GM03348 (cell line): ENCODE results near the gene CD52.
A peak's percentile ranks its signal among the peaks of the same experiment; 100 is the strongest.
"Not testable (repeated sequence)": the region's sequence is repeated elsewhere in the genome, so short reads cannot be mapped to it uniquely, and the experiment has no call there.

Experiments used
- DNase-seq: peaks from one replicate; pipeline ENCODE4 v3.0.0; 2012; ENCODE audit warnings: low spot score

CD52 gene

GRCh38 chr1:26284597-26285347, 33.0 kb upstream of the CD52 start:
- DNase-seq, result peak; percentile 90

DNA sequence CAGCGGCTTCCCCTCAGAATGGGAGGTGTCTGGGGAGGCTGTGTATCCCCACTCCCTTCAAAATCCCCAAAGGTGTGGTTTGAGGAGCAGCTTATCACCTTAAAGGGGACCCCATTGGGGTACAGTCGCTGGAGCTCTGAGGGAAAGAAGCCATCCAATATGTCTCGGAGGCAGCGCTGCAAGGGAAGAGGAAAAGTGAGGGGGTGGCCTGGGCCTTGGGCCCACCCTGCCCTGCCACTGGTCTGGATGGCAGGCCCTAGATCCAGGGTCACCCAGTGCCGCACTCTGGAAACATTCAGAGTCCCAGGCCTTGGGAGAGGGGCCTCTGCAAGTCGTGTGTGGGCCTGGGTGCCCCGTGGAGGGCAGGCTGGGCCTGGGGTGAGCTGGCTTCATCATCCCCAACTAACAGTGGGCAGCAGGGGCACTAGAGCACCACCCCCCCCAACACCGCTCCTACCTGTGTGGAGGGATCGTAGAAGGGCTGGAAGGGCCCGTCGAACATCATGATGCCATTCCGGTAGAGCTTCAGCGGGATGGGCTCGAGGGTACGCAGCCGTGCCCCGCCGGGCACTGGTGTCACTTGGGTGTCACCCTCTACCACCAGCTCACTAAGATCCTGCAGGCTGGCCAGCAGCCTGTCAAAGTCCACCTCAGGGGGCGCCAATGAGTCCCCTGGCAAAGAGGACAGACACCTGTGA, 32.2 kb upstream of the CD52 start:
- DNase-seq, result peak; percentile 6

GRCh38 chr1:26286064-26286416, 31.7 kb upstream of the CD52 start:
- peak; percentile 8 for DNase-seq

- DNase-seq, result peak; percentile 28
Observed at GRCh38 chr1:26287033-26287711, 30.6 kb upstream of the CD52 start.

DNA sequence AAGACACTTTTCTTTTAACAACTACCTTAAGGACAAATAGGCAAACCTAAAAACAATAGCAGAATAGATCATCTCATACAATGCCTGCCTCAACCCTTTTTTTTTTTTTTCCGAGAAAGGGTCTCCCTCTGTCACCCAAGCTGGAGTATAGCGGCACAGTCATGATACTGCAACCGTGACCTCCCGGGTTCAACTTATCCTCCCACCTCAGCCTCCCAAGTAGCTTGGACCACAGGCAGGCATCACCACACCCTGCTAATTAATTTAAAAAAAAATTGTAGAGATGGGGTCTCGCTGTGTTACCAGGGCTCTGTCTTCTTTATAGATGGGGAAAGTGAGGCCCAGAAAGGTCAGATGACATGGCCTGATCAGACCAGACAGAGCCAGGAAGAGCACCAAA, 29.9 kb upstream of the CD52 start:
- DNase-seq, result no peak

DNA sequence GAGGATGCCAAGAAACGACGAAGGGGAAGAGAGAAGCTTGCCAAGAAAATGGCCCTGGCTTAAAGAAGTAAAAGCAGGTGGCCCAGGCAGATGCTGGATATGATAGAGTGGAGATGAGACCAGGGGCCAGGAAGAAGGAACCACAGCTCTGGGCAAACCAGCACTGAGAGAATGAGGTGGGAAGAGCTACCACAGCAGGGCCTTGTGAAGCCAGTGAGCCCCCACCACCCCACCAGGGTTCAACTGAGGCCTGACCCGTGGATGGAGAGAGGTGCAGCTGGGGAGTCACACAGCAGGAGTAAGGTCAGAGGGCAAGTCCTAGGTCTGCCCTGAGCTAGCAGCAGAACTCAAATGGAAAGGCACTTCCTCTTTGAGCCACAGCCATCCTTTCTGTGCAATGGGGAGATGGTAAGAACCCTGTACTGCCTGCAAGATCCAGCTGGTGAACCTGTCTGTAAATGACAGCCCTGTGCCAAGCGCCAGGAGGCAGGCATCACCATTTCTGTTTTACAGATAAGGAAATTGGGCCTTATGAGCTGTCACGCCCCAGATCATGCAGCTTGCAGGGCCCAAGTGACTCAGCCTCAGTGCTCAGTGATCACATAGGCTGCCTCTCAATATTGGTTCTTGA, 29.3 kb upstream of the CD52 start:
- peak; percentile 4 for DNase-seq

- no peak for DNase-seq
Observed at GRCh38 chr1:26289158-26290059, 28.3 kb upstream of the CD52 start.

- peak; percentile 1 for DNase-seq
Observed at GRCh38 chr1:26290122-26290881, 27.5 kb upstream of the CD52 start.

GRCh38 chr1:26290882-26291261, 26.9 kb upstream of the CD52 start:
- DNase-seq, result no peak

DNA sequence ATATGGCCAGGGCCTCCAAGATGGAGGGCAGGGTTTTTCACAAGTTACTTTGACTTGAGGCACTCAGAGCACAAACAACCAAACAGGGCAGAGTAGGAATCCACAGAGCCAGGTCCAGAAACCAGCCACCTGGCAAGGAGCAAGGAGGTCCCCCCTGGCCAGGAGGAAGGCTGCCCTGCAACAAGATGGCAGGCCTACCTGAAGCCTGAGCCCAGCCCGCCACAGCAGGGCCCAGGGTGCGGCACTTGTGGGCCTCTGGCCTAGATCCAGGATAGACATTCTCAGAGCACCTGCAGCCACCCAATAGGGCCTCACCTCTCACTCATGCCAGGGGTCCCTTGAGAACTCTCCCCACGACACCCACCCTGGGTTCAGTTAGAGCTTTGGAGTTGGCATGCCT, 26.3 kb upstream of the CD52 start:
- DNase-seq, result no peak

GRCh38 chr1:26291939-26292338, 25.8 kb upstream of the CD52 start:
- DNase-seq, result no peak

DNA sequence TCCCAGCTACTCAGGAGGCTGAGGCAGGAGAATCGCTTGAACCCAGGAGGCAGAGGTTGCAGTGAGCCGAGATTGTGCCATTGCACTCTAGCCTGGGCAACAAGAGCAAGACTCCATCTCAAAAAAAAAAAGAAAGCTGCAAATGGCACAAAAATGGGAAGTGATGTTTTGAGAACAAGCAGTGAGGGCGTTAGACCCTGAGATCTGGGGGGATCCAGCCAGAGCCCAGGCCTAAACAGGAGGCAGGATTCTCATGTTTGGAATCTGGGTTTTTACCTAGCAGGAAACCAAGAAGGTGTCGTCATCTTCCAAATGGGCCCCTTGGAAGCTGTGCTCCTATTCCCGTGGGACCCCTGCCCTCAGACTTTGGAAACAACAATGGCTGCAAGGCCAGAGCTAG, 25.0 kb upstream of the CD52 start:
- not testable (repeated sequence) for DNase-seq

DNA sequence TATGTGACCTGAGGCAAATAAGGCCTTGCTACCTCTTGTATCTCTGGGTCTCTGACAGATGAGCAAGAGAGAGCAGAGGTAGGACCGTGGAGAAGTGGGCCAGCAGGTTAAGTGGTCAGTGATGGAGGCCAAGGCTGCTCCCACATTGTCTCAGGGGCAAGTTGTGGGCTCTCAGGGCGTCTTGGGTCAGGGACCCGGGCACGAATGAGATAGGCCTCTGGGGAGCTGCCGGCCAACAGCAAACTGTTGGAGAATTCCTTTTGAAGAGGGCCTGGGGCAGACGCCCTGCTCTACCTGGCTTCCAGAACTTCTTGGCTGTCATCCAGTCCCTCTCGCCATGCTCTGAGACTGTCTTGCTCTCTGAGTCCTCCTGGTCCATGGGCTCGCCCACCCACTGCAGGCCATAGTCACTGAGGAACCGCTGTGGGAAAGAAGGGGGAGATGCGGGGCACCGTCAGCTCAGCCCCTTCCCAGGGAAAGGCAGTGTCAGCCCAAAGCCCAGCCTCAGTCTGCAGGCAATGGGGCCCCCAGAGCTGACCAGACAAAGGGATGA, 23.8 kb upstream of the CD52 start:
- no peak for DNase-seq

GRCh38 chr1:26295194-26296138, 22.3 kb upstream of the CD52 start:
- DNase-seq, result no peak

DNA sequence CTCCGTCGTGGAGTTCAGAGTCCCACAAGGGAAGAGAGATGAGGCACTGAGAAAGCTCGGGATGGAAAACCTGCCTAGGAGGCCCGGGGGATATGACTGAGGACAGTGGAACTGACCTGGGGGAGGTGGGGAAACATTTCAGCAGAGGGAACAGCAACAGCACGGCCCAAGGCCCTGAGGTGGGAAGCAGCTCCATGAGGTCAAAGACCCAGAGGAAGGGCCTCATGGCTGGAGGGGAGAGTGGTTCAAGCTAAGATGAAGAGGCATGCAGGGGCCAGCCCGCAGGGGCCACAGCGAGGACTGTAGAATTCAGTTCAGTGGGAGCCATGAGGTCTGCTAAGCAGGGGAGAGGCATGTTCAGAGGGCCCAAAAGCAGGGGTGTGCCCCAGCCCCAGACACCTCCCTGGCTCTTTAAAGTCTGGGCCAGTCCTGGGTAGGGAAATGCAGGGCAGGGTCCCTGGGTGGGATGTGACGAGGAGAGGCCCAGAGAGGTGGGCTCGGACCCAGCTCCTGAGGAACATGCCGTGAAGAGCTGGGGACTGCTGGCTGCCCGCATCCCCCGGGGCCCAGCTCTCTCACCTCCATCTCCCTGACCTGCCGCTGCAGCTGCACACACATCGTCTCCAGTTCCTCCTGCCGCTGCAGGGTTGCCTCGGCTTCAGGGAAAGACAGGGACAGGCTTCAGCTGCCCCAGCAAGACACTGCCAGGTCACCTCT, 21.3 kb upstream of the CD52 start:
- no peak for DNase-seq

DNA sequence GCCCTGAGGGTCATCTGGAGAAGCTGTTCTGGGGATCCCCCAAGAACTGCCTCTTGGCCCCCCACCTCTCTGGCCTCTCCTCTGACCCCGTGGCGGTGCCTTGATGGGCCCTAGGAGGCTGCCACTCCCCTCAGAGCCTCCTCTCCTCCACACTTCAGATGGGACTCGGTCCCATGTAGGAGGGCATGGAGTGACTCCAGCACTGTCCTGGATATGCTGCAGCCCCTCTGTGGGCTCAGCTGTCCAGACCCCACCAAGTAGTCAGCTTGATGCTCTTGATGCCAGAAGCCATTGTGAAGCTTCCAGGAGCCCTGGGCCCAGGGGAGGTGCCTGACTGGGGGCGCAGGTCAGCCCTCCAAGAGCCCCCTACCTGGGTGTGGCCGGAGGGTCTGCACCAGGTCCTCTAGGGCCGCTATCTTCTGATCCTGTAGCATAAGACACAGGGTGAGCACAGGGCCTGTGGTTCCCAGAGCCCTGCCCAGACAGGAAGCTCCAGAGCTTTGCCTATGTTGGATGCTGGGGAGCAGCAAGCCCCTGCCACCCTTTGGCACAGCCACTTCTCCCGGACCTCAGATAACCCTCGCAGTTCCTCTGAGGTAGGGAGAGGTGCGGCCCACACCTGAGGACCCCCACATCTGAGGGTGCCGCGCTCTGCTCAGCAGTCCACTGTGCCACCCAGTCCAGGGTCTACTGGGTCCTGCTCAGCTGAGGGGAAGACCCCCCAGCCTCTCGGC, 20.5 kb upstream of the CD52 start:
- no peak for DNase-seq

- no peak for DNase-seq
Observed at GRCh38 chr1:26297791-26298124, 20.0 kb upstream of the CD52 start.

DNA sequence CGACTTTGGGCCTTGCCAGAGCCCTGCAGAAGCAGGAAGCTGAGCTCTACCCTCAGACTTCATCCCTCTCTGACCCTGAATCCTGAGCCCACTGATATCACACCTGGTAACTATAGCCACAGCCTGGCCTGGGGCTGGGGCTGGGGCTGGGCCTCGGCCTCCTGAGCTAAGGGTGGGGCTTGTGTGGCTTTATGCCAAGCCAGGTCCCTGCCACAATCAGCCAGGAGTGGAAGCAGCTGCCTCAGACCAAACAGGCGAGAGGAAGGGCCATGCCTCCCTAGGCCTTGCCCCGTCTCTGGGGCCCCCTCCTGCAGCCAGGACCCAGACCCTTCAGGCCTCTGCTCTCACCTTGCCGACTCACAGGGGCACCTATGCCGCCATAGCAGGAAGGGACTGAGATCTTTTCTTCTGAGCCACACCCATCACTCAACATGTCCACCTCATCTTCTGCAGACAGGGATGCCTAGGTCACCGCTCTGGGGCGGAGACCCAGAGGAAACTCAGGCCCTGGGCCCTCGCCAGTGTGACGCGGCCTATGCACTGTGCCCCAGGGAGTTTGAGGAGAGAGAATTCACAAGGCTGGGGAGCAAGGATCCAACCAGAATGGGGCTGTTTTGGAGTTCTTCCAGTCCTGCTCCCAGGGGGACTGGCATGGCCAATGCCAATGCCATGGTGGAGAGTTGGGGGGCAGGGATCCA, 17.0 kb upstream of the CD52 start:
- DNase-seq, result no peak
